ENCODE data around the gene TLCD1.

GRCh38 chr17:28774206-28774605 lies 48.2 kb upstream of the TLCD1 start:
- TF ChIP-seq CTCF (IDR thresholded peaks at IDR 0.05): no peak
- TF ChIP-seq POLR2A (IDR thresholded peaks at IDR 0.05): no peak
- TF ChIP-seq EP300 (IDR thresholded peaks at IDR 0.05): no peak
